GM19463 (cell line): ENCODE results near the gene BRI3.
A peak's percentile ranks its signal among the peaks of the same experiment; 100 is the strongest.
"Not testable (repeated sequence)": the region's sequence is repeated elsewhere in the genome, so short reads cannot be mapped to it uniquely, and the experiment has no call there.

Experiments
- ATAC-seq: cut with Tn5 transposase; IDR thresholded peaks from one replicate; pipeline ENCODE4 v1.9.1; 2021; ENCODE audit warnings: mild to moderate bottlenecking, moderate library complexity; ENCODE audit not compliant: unreplicated experiment

BRI3 gene

GRCh38 chr7:98303906-98304305 lies 22.4 kb downstream of the BRI3 start:
- ATAC-seq: no peak

- no peak for ATAC-seq
Observed at GRCh38 chr7:98305951-98306535, 24.6 kb downstream of the BRI3 start.

- no peak for ATAC-seq
Observed at GRCh38 chr7:98307971-98308466, 26.5 kb downstream of the BRI3 start.

- no peak for ATAC-seq
Observed at GRCh38 chr7:98309566-98309965, 28.1 kb downstream of the BRI3 start.

- no peak for ATAC-seq
Observed at GRCh38 chr7:98312201-98312600, 30.7 kb downstream of the BRI3 start.

GRCh38 chr7:98314469-98314868 lies 33.0 kb downstream of the BRI3 start:
- ATAC-seq: no peak

GRCh38 chr7:98315318-98315993 lies 34.0 kb downstream of the BRI3 start:
- ATAC-seq: peak; percentile 63

GRCh38 chr7:98315994-98316527 lies 34.6 kb downstream of the BRI3 start:
- ATAC-seq: not testable (repeated sequence)

- no peak for ATAC-seq
Observed at GRCh38 chr7:98317366-98318040, 36.0 kb downstream of the BRI3 start.

- ATAC-seq: no peak
Observed at GRCh38 chr7:98319176-98319575, 37.7 kb downstream of the BRI3 start.

- no peak for ATAC-seq
Observed at GRCh38 chr7:98321301-98321700, 39.8 kb downstream of the BRI3 start.

- ATAC-seq: no peak
Observed at GRCh38 chr7:98322331-98323270, 41.1 kb downstream of the BRI3 start.

GRCh38 chr7:98323597-98324322 lies 42.3 kb downstream of the BRI3 start:
- ATAC-seq: no peak

- no peak for ATAC-seq
Observed at GRCh38 chr7:98324782-98325181, 43.3 kb downstream of the BRI3 start.

GRCh38 chr7:98329100-98329790 lies 47.8 kb downstream of the BRI3 start:
- ATAC-seq: no peak

GRCh38 chr7:98329791-98330373 lies 48.4 kb downstream of the BRI3 start:
- no peak for ATAC-seq

- ATAC-seq: no peak
Observed at GRCh38 chr7:98330926-98331529, 49.5 kb downstream of the BRI3 start.

GRCh38 chr7:98334081-98334480 lies 52.6 kb downstream of the BRI3 start:
- ATAC-seq: no peak
